Measurements from ENCODE around the gene THOP1.

THOP1 gene

DNA sequence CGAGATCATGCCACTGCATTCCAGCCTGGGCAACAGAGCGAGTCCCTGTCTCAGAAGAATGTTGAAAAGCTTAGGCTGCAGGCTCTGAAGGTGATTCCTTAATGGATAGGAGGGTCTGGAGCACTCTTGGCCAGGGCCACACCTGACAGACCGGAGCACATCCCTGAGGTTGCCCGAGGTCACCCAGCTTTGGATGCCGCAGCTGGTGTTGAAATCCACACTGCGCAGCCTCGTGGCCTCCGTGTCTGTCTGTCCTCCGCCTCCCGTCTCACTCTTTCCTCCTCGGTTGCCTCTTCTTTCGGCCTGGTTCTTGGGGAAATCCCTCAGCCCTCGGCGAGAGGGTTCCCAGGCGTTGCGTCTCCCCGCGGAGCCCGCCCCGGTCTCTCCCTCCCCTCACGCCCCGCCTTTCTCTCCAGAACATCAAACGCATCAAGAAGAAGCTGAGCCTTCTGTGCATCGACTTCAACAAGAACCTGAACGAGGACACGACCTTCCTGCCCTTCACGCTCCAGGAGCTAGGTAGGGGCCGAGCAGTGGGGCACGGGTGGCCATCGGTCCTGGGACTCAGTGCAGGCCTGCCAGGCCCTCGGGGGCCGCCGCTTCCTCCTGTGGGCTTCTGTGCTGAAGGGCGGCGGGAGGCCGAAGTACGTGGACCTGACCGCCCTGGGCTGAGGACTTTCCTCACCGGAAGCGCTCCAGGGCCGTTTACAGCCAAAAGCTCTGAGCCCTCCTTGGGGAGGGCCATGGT, 14.1 kb downstream of the THOP1 start:
- no peak overlapping the region for H3K27ac Mint-ChIP-seq
- no peaks in the 10 kb centered on the region for H3K4me1 Mint-ChIP-seq
- H3K9me3 Mint-ChIP-seq = no peaks in the 10 kb centered on the region
- H3K36me3 Mint-ChIP-seq (ENCODE audit: low read depth) = peaks cover 44% of the 10 kb centered on the region
- H3K4me3 Mint-ChIP-seq = no peak overlapping the region
- TF ChIP-seq, protein P1, sequence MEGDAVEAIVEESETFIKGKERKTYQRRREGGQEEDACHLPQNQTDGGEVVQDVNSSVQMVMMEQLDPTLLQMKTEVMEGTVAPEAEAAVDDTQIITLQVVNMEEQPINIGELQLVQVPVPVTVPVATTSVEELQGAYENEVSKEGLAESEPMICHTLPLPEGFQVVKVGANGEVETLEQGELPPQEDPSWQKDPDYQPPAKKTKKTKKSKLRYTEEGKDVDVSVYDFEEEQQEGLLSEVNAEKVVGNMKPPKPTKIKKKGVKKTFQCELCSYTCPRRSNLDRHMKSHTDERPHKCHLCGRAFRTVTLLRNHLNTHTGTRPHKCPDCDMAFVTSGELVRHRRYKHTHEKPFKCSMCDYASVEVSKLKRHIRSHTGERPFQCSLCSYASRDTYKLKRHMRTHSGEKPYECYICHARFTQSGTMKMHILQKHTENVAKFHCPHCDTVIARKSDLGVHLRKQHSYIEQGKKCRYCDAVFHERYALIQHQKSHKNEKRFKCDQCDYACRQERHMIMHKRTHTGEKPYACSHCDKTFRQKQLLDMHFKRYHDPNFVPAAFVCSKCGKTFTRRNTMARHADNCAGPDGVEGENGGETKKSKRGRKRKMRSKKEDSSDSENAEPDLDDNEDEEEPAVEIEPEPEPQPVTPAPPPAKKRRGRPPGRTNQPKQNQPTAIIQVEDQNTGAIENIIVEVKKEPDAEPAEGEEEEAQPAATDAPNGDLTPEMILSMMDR (IDR thresholded peaks at IDR 0.05; ENCODE audit: unreplicated experiment in 3 of 3) = no peak
- H3K27me3 Mint-ChIP-seq (ENCODE audit: low read depth) = no peaks in the 10 kb centered on the region

DNA sequence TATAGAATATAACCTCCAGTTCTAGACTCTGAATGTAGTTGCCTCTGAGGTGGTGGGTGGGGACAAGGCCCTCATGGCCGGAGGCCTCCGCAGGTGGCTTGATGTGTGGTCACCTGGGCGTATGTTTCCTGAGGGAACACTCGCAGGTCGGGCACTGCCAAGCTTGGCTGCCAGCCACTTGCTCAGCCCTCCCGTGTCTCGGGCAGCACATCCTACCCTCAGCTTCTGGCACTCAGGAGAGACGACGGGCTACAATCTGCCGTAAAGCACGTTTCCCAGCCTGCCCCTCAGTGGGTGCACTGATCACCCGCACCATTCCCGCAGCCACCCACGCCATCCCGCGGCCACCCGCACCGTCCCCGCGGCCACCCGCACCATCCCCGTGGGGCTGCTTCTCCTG, 15.2 kb downstream of the THOP1 start:
- Mint-ChIP-seq H3K36me3 (ENCODE audit: low read depth) (peaks cover 40% of the 10 kb centered on the region), H3K27me3 (ENCODE audit: low read depth) (no peaks in the 10 kb centered on the region), H3K27ac (no peak overlapping the region), H3K4me1 (no peaks in the 10 kb centered on the region), H3K9me3 (no peaks in the 10 kb centered on the region), H3K4me3 (no peak overlapping the region)
- TF ChIP-seq, protein P1 (IDR thresholded peaks at IDR 0.05; ENCODE audit: unreplicated experiment in 3 of 3) = no peak

DNA sequence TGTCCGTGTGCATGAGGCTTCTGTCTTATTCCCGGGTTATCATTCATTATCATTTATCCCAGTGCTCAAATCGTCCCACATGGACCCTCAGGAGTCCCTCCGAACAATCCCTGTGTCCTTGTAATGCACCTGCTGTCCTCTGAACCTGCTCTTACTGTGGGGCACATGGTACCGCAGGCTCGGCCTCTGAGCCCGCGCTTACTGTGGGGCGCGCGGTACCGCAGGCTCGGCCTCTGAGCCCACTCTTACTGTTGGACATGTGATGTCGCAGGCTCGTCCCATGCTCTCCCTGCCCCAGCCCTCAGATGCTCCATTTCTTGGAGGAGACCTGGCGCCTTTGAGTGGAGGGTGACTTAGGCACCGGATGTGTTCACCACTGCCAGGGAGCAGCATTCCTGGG, 17.5 kb downstream of the THOP1 start:
- no peak overlapping the region for H3K4me3 Mint-ChIP-seq
- H3K27ac Mint-ChIP-seq = no peak overlapping the region
- H3K9me3 Mint-ChIP-seq = no peaks in the 10 kb centered on the region
- H3K4me1 Mint-ChIP-seq = no peaks in the 10 kb centered on the region
- H3K27me3 Mint-ChIP-seq (ENCODE audit: low read depth) = no peaks in the 10 kb centered on the region
- TF ChIP-seq, protein P1 (IDR thresholded peaks at IDR 0.05; ENCODE audit: unreplicated experiment in 3 of 3) = no peak
- peaks cover 28% of the 10 kb centered on the region for H3K36me3 Mint-ChIP-seq (ENCODE audit: low read depth)

DNA sequence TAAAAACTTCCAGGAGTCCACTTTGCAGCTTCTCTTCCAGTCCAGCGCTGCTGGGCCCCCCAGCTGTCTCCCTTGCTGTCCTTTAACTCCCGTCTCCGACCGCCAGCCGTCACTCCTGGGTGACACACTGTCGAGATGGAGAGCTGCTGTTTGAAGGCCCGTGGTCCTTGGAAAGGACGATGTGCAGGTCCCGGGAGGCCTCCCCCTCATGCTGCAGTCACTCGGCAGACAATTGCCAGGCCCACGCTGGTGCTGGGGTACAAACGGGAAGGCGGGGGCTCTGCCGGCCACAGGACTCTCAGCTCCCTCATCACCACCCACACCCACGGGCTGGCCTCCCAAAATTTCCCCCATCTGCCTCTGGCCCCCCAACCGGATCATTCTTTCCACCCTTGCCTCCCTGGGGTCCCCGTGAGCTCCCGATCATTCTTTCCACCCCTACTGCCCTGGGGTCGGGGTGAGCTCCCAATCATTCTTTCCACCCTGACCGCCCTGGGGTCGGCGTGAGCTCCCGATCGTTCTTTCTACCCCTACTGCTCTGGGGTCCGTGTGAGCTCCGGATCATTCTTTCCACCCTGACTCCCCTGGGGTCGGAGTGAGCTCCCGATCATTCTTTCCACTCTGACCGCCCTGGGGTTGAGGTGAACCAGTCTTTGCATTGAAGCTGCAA, 18.3 kb downstream of the THOP1 start:
- TF ChIP-seq, protein P1 (IDR thresholded peaks at IDR 0.05; ENCODE audit: unreplicated experiment in 3 of 3) = no peak
- Mint-ChIP-seq H3K27me3 (ENCODE audit: low read depth) (no peaks in the 10 kb centered on the region), H3K27ac (no peak overlapping the region), H3K36me3 (ENCODE audit: low read depth) (peaks cover 30% of the 10 kb centered on the region), H3K9me3 (no peaks in the 10 kb centered on the region), H3K4me3 (no peak overlapping the region), H3K4me1 (no peaks in the 10 kb centered on the region)

DNA sequence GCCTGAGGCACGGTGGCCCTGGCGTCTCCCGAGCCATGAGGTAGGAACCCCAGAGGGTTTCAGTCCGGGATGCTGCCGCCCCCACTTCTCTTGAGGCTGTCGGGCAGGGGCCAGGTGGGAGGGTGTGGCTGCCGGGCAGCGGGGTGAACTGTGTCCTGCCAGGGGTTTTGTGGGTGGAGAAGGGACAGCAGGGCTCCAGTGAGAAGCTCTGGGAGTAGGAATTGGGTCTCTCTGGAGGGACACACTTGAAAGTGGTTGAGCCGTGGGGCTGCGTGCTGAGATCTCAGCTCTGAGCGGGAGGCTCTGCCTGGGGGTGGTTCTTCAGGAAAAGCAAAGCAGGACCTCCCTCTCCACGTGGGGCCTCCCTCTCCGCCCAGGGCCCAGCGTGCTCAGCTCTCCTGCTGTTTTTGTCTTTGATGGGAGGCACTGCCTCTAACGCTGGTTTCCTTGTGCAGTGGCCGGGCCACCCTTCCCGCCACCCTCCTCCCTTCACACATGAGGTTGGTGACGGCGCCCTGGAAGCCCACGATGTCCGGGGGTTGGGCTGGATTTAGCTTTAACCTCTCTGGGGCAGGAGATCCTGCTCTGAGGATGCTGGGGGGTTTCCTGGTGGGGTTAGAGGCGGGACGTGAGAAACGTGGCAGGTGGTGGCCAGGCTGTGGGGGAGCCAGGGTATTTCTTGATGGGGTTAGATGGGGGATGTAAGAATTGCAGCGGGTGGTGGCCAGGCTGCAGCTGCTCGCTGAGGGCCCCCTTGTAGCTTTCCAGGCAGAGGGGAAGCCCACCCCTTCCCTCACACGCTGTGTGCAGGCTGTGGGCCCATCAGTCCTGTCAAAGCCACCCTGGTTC, 19.1 kb downstream of the THOP1 start:
- H3K9me3 Mint-ChIP-seq = no peaks in the 10 kb centered on the region
- peaks cover 38% of the 10 kb centered on the region for H3K36me3 Mint-ChIP-seq (ENCODE audit: low read depth)
- H3K27ac Mint-ChIP-seq = no peak overlapping the region
- TF ChIP-seq, protein P1 (IDR thresholded peaks at IDR 0.05; ENCODE audit: unreplicated experiment in 3 of 3) = no peak
- no peaks in the 10 kb centered on the region for H3K27me3 Mint-ChIP-seq (ENCODE audit: low read depth)
- H3K4me3 Mint-ChIP-seq = no peak overlapping the region
- no peaks in the 10 kb centered on the region for H3K4me1 Mint-ChIP-seq

Data from nephron (organoid).